CD4-positive, alpha-beta T cell treated with Interleukin-2 at 100 ng/mL for 4 hours (primary cell): ENCODE data around the gene AMZ1.
"Not testable (repeated sequence)": the region's sequence is repeated elsewhere in the genome, so short reads cannot be mapped to it uniquely, and the experiment has no call there.

Source experiments
- DNase-seq: peaks from one replicate; pipeline ENCODE4 v3.0.0-alpha.2; 2020; ENCODE audit warnings: low spot score

The AMZ1 gene

GRCh38 chr7:2670171-2670570 is 17.8 kb upstream of the AMZ1 start:
- no peak for DNase-seq

- peak; percentile 66 for DNase-seq
Observed at GRCh38 chr7:2670720-2671391, 17.1 kb upstream of the AMZ1 start.

- DNase-seq = not testable (repeated sequence)
Observed at GRCh38 chr7:2673214-2673613, 14.8 kb upstream of the AMZ1 start.

- no peak for DNase-seq
Observed at GRCh38 chr7:2673934-2674333, 14.1 kb upstream of the AMZ1 start.

GRCh38 chr7:2675256-2675764 is 12.7 kb upstream of the AMZ1 start:
- DNase-seq = no peak

GRCh38 chr7:2676576-2676975 is 11.4 kb upstream of the AMZ1 start:
- DNase-seq = not testable (repeated sequence)

- not testable (repeated sequence) for DNase-seq
Observed at GRCh38 chr7:2678454-2678853, 9.5 kb upstream of the AMZ1 start.

- not testable (repeated sequence) for DNase-seq
Observed at GRCh38 chr7:2679135-2680127, 8.6 kb upstream of the AMZ1 start.

GRCh38 chr7:2680256-2680655 is 7.7 kb upstream of the AMZ1 start:
- DNase-seq = no peak

GRCh38 chr7:2680792-2681490 is 7.1 kb upstream of the AMZ1 start:
- peak; percentile 50 for DNase-seq

- DNase-seq = no peak
Observed at GRCh38 chr7:2681929-2682799, 5.8 kb upstream of the AMZ1 start.

GRCh38 chr7:2684501-2684900 is 3.5 kb upstream of the AMZ1 start:
- no peak for DNase-seq

- no peak for DNase-seq
Observed at GRCh38 chr7:2686101-2686500, 1.9 kb upstream of the AMZ1 start.

GRCh38 chr7:2687338-2687869 is 598 bp upstream of the AMZ1 start:
- no peak for DNase-seq

GRCh38 chr7:2688409-2689342 is 674 bp downstream of the AMZ1 start:
- DNase-seq = no peak

- no peak for DNase-seq
Observed at GRCh38 chr7:2689343-2689847, 1.4 kb downstream of the AMZ1 start.

GRCh38 chr7:2689951-2690705 is 2.1 kb downstream of the AMZ1 start:
- DNase-seq = no peak

GRCh38 chr7:2691011-2691707 is 3.2 kb downstream of the AMZ1 start:
- no peak for DNase-seq
